GM19099 (cell line): ENCODE data around the gene STK4.

ENCODE experiments used
- POLR2A ChIP-seq: IDR thresholded peaks from 3 replicates; pipeline ENCODE4 v1.6.1; 2011; ENCODE audit warnings: low read depth; ENCODE audit not compliant: insufficient read length; ENCODE audit errors: extremely low read depth

STK4 gene

GRCh38 chr20:45037050-45037449 lies 70.7 kb downstream of the STK4 start:
- TF ChIP-seq POLR2A, result no peak

- TF ChIP-seq POLR2A, result no peak
These were observed 71.3 kb downstream of the STK4 start for GRCh38 chr20:45037635-45038034.

- TF ChIP-seq POLR2A, result no peak
These were observed 72.6 kb downstream of the STK4 start for GRCh38 chr20:45038745-45039474.

- no peak for TF ChIP-seq POLR2A
These were observed 73.1 kb downstream of the STK4 start for GRCh38 chr20:45039475-45039820.

GRCh38 chr20:45041464-45042337 lies 75.4 kb downstream of the STK4 start:
- TF ChIP-seq POLR2A, result no peak

- no peak for TF ChIP-seq POLR2A
These were observed 76.7 kb downstream of the STK4 start for GRCh38 chr20:45042978-45043377.

GRCh38 chr20:45044084-45044573 lies 77.8 kb downstream of the STK4 start:
- TF ChIP-seq POLR2A, result no peak

GRCh38 chr20:45044601-45045000 lies 78.3 kb downstream of the STK4 start:
- TF ChIP-seq POLR2A, result no peak

GRCh38 chr20:45047581-45048119 lies 81.3 kb downstream of the STK4 start:
- no peak for TF ChIP-seq POLR2A

GRCh38 chr20:45049438-45049837 lies 83.1 kb downstream of the STK4 start:
- TF ChIP-seq POLR2A, result no peak

GRCh38 chr20:45049904-45050471 lies 83.7 kb downstream of the STK4 start:
- no peak for TF ChIP-seq POLR2A

GRCh38 chr20:45051204-45052060 lies 85.1 kb downstream of the STK4 start:
- TF ChIP-seq POLR2A, result no peak

GRCh38 chr20:45052698-45053429 lies 86.6 kb downstream of the STK4 start:
- no peak for TF ChIP-seq POLR2A
